Endodermal cell (in vitro differentiated cells): ENCODE results near the gene RNF186. TPM values are rescaled to one million over a fixed set of nuclear protein-coding genes. Genes with fewer than 3 reads are reported as not detected.

Experiments used
- DNase-seq: peaks from one replicate; pipeline ENCODE4 v3.0.0-alpha.2; 2017
- H3K27ac ChIP-seq: 2 replicates; pipeline ENCODE4 v1.5.1; 2013; ENCODE audit warnings: mild to moderate bottlenecking, low read depth, low read length, moderate library complexity
- H3K27me3 ChIP-seq: 2 replicates; pipeline ENCODE4 v1.6.1; 2013; ENCODE audit warnings: mild to moderate bottlenecking, low read length, moderate library complexity; ENCODE audit not compliant: insufficient read depth, control insufficient read depth, poor library complexity, severe bottlenecking
- H3K36me3 ChIP-seq: 2 replicates; pipeline ENCODE4 v1.7.0; 2013; ENCODE audit warnings: mild to moderate bottlenecking, low read length, moderate library complexity; ENCODE audit not compliant: control insufficient read depth, insufficient read depth
- H3K4me1 ChIP-seq: one replicate; pipeline ENCODE4 v1.7.0; 2013; ENCODE audit warnings: low read length; ENCODE audit not compliant: control insufficient read depth, insufficient read depth
- H3K4me3 ChIP-seq: 2 replicates; pipeline ENCODE4 v1.5.1; 2013; ENCODE audit warnings: mild to moderate bottlenecking, low read length, moderate library complexity
- H3K9ac ChIP-seq: 2 replicates; pipeline ENCODE4 v1.6.1; 2013; ENCODE audit warnings: mild to moderate bottlenecking, low read length, moderate library complexity; ENCODE audit not compliant: poor library complexity, severe bottlenecking; ENCODE audit errors: extremely low read depth
- H3K9me3 ChIP-seq: 2 replicates; pipeline ENCODE4 v1.6.1; 2013; ENCODE audit warnings: mild to moderate bottlenecking, low read length, moderate library complexity; ENCODE audit not compliant: control insufficient read depth
- H3K27ac Mint-ChIP-seq: 2 replicates; pipeline ENCODE4 v1.8.0; 2020; ENCODE audit warnings: mixed read lengths
- H3K27me3 Mint-ChIP-seq: 2 replicates; pipeline ENCODE4 v1.8.0; 2021; ENCODE audit warnings: mild to moderate bottlenecking, mixed read lengths; ENCODE audit not compliant: insufficient read depth
- H3K36me3 Mint-ChIP-seq: 2 replicates; pipeline ENCODE4 v1.8.0; 2020; ENCODE audit warnings: low read depth, mixed read lengths
- H3K4me1 Mint-ChIP-seq: 2 replicates; pipeline ENCODE4 v1.8.0; 2020; ENCODE audit warnings: mixed read lengths
- H3K4me3 Mint-ChIP-seq: 2 replicates; pipeline ENCODE4 v1.8.0; 2020; ENCODE audit warnings: mild to moderate bottlenecking, moderate library complexity, mixed read lengths
- H3K9me3 Mint-ChIP-seq: 2 replicates; pipeline ENCODE4 v1.8.0; 2020; ENCODE audit warnings: mild to moderate bottlenecking, mixed read lengths
- CTCF ChIP-seq: fragments of 200-600 bp; sonication (generic); conservative IDR thresholded peaks from 2 replicates; pipeline ENCODE4 v1.5.0; 2021; ENCODE audit warnings: antibody characterized with exemption, mild to moderate bottlenecking
- WGBS, 2 experiments: methylation state at CpG; one replicate each; pipeline versions ENCODE4 v1.1.5 to v1.1.7; 2013; ENCODE audit warnings: missing lambda C conversion rate in 2 of 2, mixed read lengths in 1 of 2; ENCODE audit not compliant: insufficient coverage in 1 of 2, insufficient read length in 1 of 2; 5-methylcytosine and 5-hydroxymethylcytosine counted together
- total RNA-seq, 2 donors: library from RNA; stranded (reverse); fragmentation: NEBNext Ultra II Directional in 1 of 2; extraction: Animal tissue kit (Norgen Biotek cat#: 25700) in 1 of 2; gene quantifications; 2 replicates in 1 of 2; 3 replicates in 1 of 2; pipeline ENCODE4 v1.2.1, GENCODE V29; 2021

Gene RNF186
- total RNA-seq, 2 donors from 2014 or later: not detected

GRCh38 chr1:19831441-19831840 lies 16.4 kb upstream of the RNF186 start:
- Histone ChIP-seq H3K9ac (no peak overlapping the region), H3K36me3 (no peaks in the 10 kb centered on the region), H3K9me3 (peaks cover 6% of the 10 kb centered on the region), H3K27ac (no peak overlapping the region), H3K27me3 (no peaks in the 10 kb centered on the region), H3K4me3 (no peak overlapping the region), H3K4me1 (no peaks in the 10 kb centered on the region)
- H3K36me3 Mint-ChIP-seq: no peaks in the 10 kb centered on the region
- H3K27ac Mint-ChIP-seq: no peak overlapping the region
- no peak overlapping the region for H3K4me3 Mint-ChIP-seq
- peaks cover 24% of the 10 kb centered on the region for H3K27me3 Mint-ChIP-seq
- WGBS, 2 experiments: 91 to 100% methylated on average over 1 to 3 of the region's 3 CpGs
- H3K4me1 Mint-ChIP-seq: no peaks in the 10 kb centered on the region
- TF ChIP-seq CTCF: no peak
- H3K9me3 Mint-ChIP-seq: peaks cover 11% of the 10 kb centered on the region
- DNase-seq: no peak

GRCh38 chr1:19828546-19828945 lies 13.5 kb upstream of the RNF186 start:
- no peaks in the 10 kb centered on the region for H3K36me3 ChIP-seq
- no peak overlapping the region for H3K9ac ChIP-seq
- Mint-ChIP-seq H3K4me1 (peaks cover 7% of the 10 kb centered on the region), H3K36me3 (no peaks in the 10 kb centered on the region), H3K4me3 (no peak overlapping the region), H3K27ac (no peak overlapping the region), H3K9me3 (peaks cover 11% of the 10 kb centered on the region), H3K27me3 (peaks cover 19% of the 10 kb centered on the region)
- H3K9me3 ChIP-seq: peaks cover 6% of the 10 kb centered on the region
- no peaks in the 10 kb centered on the region for H3K4me1 ChIP-seq
- no peak for TF ChIP-seq CTCF
- no peak overlapping the region for H3K27ac ChIP-seq
- no peaks in the 10 kb centered on the region for H3K27me3 ChIP-seq
- WGBS, 2 experiments: 81 to 88% methylated on average over 1 to 3 of the region's 3 CpGs
- H3K4me3 ChIP-seq: no peak overlapping the region
- no peak for DNase-seq

DNA sequence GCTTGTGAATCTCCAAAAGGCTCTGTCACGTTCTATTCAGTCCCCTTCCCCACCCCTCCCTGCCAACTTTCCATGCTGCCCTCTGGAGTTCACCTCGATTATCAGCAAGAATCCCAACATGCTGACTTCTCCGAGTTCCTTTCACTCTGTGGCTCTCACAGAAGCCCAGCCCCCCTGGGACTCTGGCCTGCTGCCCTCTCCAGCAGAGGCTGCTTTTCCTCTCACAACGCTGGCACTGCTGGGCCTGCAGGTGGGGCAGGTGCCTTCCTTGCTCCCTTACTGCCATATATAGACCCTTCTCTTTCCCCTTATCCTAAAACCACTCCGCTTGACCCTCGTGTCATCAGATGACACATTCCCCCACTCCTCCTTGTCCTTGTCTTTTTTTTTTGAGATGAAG lies 10.2 kb upstream of the RNF186 start:
- H3K9ac ChIP-seq: no peak overlapping the region
- H3K27me3 ChIP-seq: no peaks in the 10 kb centered on the region
- peak; percentile 90 for DNase-seq
- no peak overlapping the region for H3K27ac Mint-ChIP-seq
- no peaks in the 10 kb centered on the region for H3K4me1 ChIP-seq
- peaks cover 1% of the 10 kb centered on the region for H3K9me3 Mint-ChIP-seq
- no peak overlapping the region for H3K4me3 ChIP-seq
- no peaks in the 10 kb centered on the region for H3K9me3 ChIP-seq
- 51 to 74% methylated on average over 3 to 6 of the region's 6 CpGs for WGBS, 2 experiments
- no peaks in the 10 kb centered on the region for H3K36me3 ChIP-seq
- H3K27ac ChIP-seq: no peak overlapping the region
- H3K36me3 Mint-ChIP-seq: no peaks in the 10 kb centered on the region
- peak; percentile 58 for TF ChIP-seq CTCF
- no peak overlapping the region for H3K4me3 Mint-ChIP-seq
- H3K4me1 Mint-ChIP-seq: peaks cover 7% of the 10 kb centered on the region
- H3K27me3 Mint-ChIP-seq: peaks cover 12% of the 10 kb centered on the region
